HEK293 (cell line): ENCODE data around the gene TDRD10.

Source experiments
- CTCF ChIA-PET: fragments of 350-600 bp; formaldehyde crosslinking; extraction: SDS; loops from one replicate; lab custom pipeline; 2021; ENCODE audit warnings: antibody characterized with exemption; lab: Yijun Ruan, JAX
- POLR2A ChIA-PET: fragments of 300-600 bp; formaldehyde crosslinking; extraction: SDS; loops from one replicate; lab custom pipeline; 2020; ENCODE audit warnings: antibody characterized with exemption, inconsistent platforms; lab: Yijun Ruan, JAX
- H3K27ac ChIP-seq: fragments of 200-500 bp; sonication (Bioruptor generic); 2 replicates; pipeline ENCODE4 v1.5.1; 2014; ENCODE audit warnings: low read depth, low read length, control low read depth, inconsistent platforms; ENCODE audit errors: extremely low read depth
- H3K36me3 ChIP-seq, 2 experiments: fragments of 200-500 bp in 1 of 2; sonication (Bioruptor generic) in 1 of 2; 1 replicate in 1 of 2; 2 replicates in 1 of 2; pipeline ENCODE4 v1.5.1; 2014 to 2017; ENCODE audit warnings: inconsistent platforms in 2 of 2, low read length in 2 of 2; ENCODE audit not compliant: control insufficient read depth in 2 of 2, insufficient read depth in 1 of 2
- H3K4me1 ChIP-seq: fragments of 200-500 bp; sonication (Bioruptor generic); 2 replicates; pipeline ENCODE4 v1.5.1; 2014; ENCODE audit warnings: mild to moderate bottlenecking, low read length, inconsistent platforms; ENCODE audit not compliant: control insufficient read depth, insufficient read depth
- H3K4me3 ChIP-seq: 2 replicates; pipeline ENCODE4 v1.5.1; 2011; ENCODE audit warnings: low read depth, mild to moderate bottlenecking, control low read depth, low read length, moderate library complexity
- H3K9me3 ChIP-seq: fragments of 200-500 bp; sonication (Bioruptor generic); 2 replicates; pipeline ENCODE4 v1.5.1; 2014; ENCODE audit warnings: low read depth, low read length, inconsistent platforms; ENCODE audit not compliant: control insufficient read depth, insufficient read depth
- CTCF ChIP-seq: fragments of 450-650 bp; formaldehyde crosslinking; IDR thresholded peaks from 2 replicates; pipeline ENCODE4 v1.5.1; 2016; ENCODE audit warnings: missing biosample characterization, missing genetic modification characterization
- FEZF1 ChIP-seq: fragments of 450-650 bp; formaldehyde crosslinking; IDR thresholded peaks from 2 replicates; pipeline ENCODE4 v1.5.1; 2016; ENCODE audit warnings: missing biosample characterization, missing genetic modification characterization
- KLF16 ChIP-seq: fragments of 450-650 bp; formaldehyde crosslinking; IDR thresholded peaks from 2 replicates; pipeline ENCODE4 v1.5.1; 2017; ENCODE audit warnings: missing biosample characterization, missing genetic modification characterization
- MEIS1 ChIP-seq: sonication (generic); formaldehyde crosslinking; IDR thresholded peaks from 2 replicates; pipeline ENCODE4 v1.8.1; 2022; ENCODE audit warnings: missing genetic modification reagents, mild to moderate bottlenecking, borderline replicate concordance
- SCRT2 ChIP-seq: fragments of 450-650 bp; formaldehyde crosslinking; IDR thresholded peaks from 2 replicates; pipeline ENCODE4 v1.5.1; 2016; ENCODE audit warnings: missing biosample characterization, missing genetic modification characterization
- TCF7L2 ChIP-seq: IDR thresholded peaks from 2 replicates; pipeline ENCODE4 v1.6.1; 2011; ENCODE audit warnings: low read depth, mild to moderate bottlenecking, inconsistent platforms, low read length, moderate library complexity, borderline replicate concordance
- TRIM28 ChIP-seq: IDR thresholded peaks from 2 replicates; pipeline ENCODE4 v1.6.1; 2011; ENCODE audit warnings: low read length, control low read depth, borderline replicate concordance
- ZEB2 ChIP-seq: fragments of 450-650 bp; formaldehyde crosslinking; IDR thresholded peaks from 2 replicates; pipeline ENCODE4 v1.5.1; 2016; ENCODE audit warnings: missing biosample characterization, missing genetic modification characterization
- ZNF138 ChIP-seq: fragments of 450-650 bp; formaldehyde crosslinking; IDR thresholded peaks from 2 replicates; pipeline ENCODE4 v1.5.1; 2016; ENCODE audit warnings: missing biosample characterization, missing genetic modification characterization, borderline replicate concordance
- ZNF16 ChIP-seq: fragments of 450-650 bp; formaldehyde crosslinking; IDR thresholded peaks from 2 replicates; pipeline ENCODE4 v1.5.1; 2016; ENCODE audit warnings: low read depth, missing biosample characterization, missing genetic modification characterization
- ZNF274 ChIP-seq, 2 experiments: fragments of 200-500 bp in 1 of 2; fragments of 450-650 bp in 1 of 2; sonication (Bioruptor generic) in 1 of 2; formaldehyde crosslinking in 1 of 2; IDR thresholded peaks; 2 replicates each; pipeline versions ENCODE4 v1.5.1 to v1.6.1; 2014 to 2016; ENCODE audit warnings: borderline replicate concordance in 1 of 2, inconsistent platforms in 1 of 2, low read length in 1 of 2, missing biosample characterization in 1 of 2, missing genetic modification characterization in 1 of 2
- ZNF341 ChIP-seq: fragments of 450-650 bp; formaldehyde crosslinking; IDR thresholded peaks from 2 replicates; pipeline ENCODE4; 2016; ENCODE audit warnings: low read depth, missing biosample characterization, missing genetic modification characterization
- ZNF354C ChIP-seq: fragments of 450-650 bp; formaldehyde crosslinking; IDR thresholded peaks from 2 replicates; pipeline ENCODE4 v1.5.1; 2016; ENCODE audit warnings: missing biosample characterization, missing genetic modification characterization, low read depth, borderline replicate concordance
- ZNF394 ChIP-seq: fragments of 450-650 bp; formaldehyde crosslinking; IDR thresholded peaks from 2 replicates; pipeline ENCODE4 v1.5.1; 2016; ENCODE audit warnings: missing biosample characterization, missing genetic modification characterization, mild to moderate bottlenecking, moderate library complexity, borderline replicate concordance
- ZNF404 ChIP-seq: fragments of 450-650 bp; formaldehyde crosslinking; IDR thresholded peaks from 2 replicates; pipeline ENCODE4 v1.5.1; 2017; ENCODE audit warnings: missing biosample characterization, missing genetic modification characterization
- ZNF433 ChIP-seq: fragments of 450-650 bp; formaldehyde crosslinking; IDR thresholded peaks from 2 replicates; pipeline ENCODE4 v1.5.1; 2016; ENCODE audit warnings: missing biosample characterization, missing genetic modification characterization, low read depth
- ZNF473 ChIP-seq: fragments of 450-650 bp; formaldehyde crosslinking; IDR thresholded peaks from 2 replicates; pipeline ENCODE4 v1.5.1; 2017; ENCODE audit warnings: missing biosample characterization, missing genetic modification characterization
- ZNF514 ChIP-seq: fragments of 450-650 bp; formaldehyde crosslinking; IDR thresholded peaks from 2 replicates; pipeline ENCODE4 v1.5.1; 2016; ENCODE audit warnings: missing biosample characterization, missing genetic modification characterization
- ZNF548 ChIP-seq: fragments of 450-650 bp; formaldehyde crosslinking; IDR thresholded peaks from 2 replicates; pipeline ENCODE4 v1.5.1; 2016; ENCODE audit warnings: missing biosample characterization, missing genetic modification characterization
- ZNF555 ChIP-seq: fragments of 450-650 bp; formaldehyde crosslinking; conservative IDR thresholded peaks from 2 replicates; pipeline ENCODE4 v1.5.1; 2017; ENCODE audit warnings: missing biosample characterization, mild to moderate bottlenecking, missing genetic modification characterization, inconsistent platforms
- ZNF585B ChIP-seq: fragments of 450-650 bp; formaldehyde crosslinking; IDR thresholded peaks from 2 replicates; pipeline ENCODE4 v1.5.1; 2016; ENCODE audit warnings: missing biosample characterization, missing genetic modification characterization
- ZNF664 ChIP-seq: fragments of 450-650 bp; formaldehyde crosslinking; IDR thresholded peaks from 2 replicates; pipeline ENCODE4 v1.5.1; 2016; ENCODE audit warnings: missing biosample characterization, missing genetic modification characterization
- ZNF701 ChIP-seq: fragments of 450-650 bp; formaldehyde crosslinking; IDR thresholded peaks from 2 replicates; pipeline ENCODE4 v1.5.1; 2016; ENCODE audit warnings: missing biosample characterization, missing genetic modification characterization
- ZNF768 ChIP-seq: fragments of 450-650 bp; formaldehyde crosslinking; IDR thresholded peaks from 2 replicates; pipeline ENCODE4 v1.5.1; 2018; ENCODE audit warnings: missing biosample characterization, mild to moderate bottlenecking, missing genetic modification characterization
- ZNF830 ChIP-seq: fragments of 450-650 bp; IDR thresholded peaks from 2 replicates; pipeline ENCODE4 v1.5.0; 2018; ENCODE audit warnings: missing biosample characterization, missing genetic modification characterization, low read depth, mild to moderate bottlenecking, moderate library complexity
- ZNF843 ChIP-seq: fragments of 450-650 bp; formaldehyde crosslinking; IDR thresholded peaks from 2 replicates; pipeline ENCODE4 v1.5.1; 2016; ENCODE audit warnings: missing biosample characterization, missing genetic modification characterization
- ZSCAN16 ChIP-seq: fragments of 450-650 bp; formaldehyde crosslinking; IDR thresholded peaks from 2 replicates; pipeline ENCODE4 v1.5.1; 2016; ENCODE audit warnings: missing biosample characterization, missing genetic modification characterization
- TF ChIP-seq, protein P1 (sequence below): fragments of 450-650 bp; IDR thresholded peaks from 2 replicates; pipeline ENCODE4 v1.5.1; 2018; ENCODE audit warnings: missing biosample characterization, mild to moderate bottlenecking, missing genetic modification characterization

The TDRD10 gene

GRCh38 chr1:154468535-154469250, 33.3 kb upstream of the TDRD10 start:
- H3K36me3 ChIP-seq, result no peaks in the 10 kb centered on the region
- H3K4me1 ChIP-seq, result no peaks in the 10 kb centered on the region
- POLR2A ChIA-PET, result interaction anchor here (0.6 kb wide), 1 partner anchor 491 kb away, joined by 5 read pairs; no protein-coding TSS in a partner anchor
- no peaks in the 10 kb centered on the region for H3K9me3 ChIP-seq
- H3K27ac ChIP-seq, result no peak overlapping the region
- no peak overlapping the region for H3K4me3 ChIP-seq
- CTCF ChIA-PET, result interaction anchor here (0.5 to 1.7 kb wide), 3 partner anchors 60 to 134 kb away, joined by 3 to 6 read pairs (median 4); no protein-coding TSS in a partner anchor
- TF ChIP-seq ZNF16 (tag by site-specific recombination), result no peak
- no peak for TF ChIP-seq ZNF341 (tag by site-specific recombination)
- TF ChIP-seq TRIM28, result no peak
- TF ChIP-seq ZNF433 (tag by site-specific recombination), result no peak
- no peak for TF ChIP-seq ZNF555 (tag by site-specific recombination)
- TF ChIP-seq KLF16 (tag by site-specific recombination), result no peak
- TF ChIP-seq MEIS1 (CRISPR knock-in tag), result no peak
- TF ChIP-seq ZSCAN16 (tag by site-specific recombination), result no peak
- no peak for TF ChIP-seq TCF7L2
- no peak for TF ChIP-seq ZNF701
- TF ChIP-seq ZNF768 (tag by site-specific recombination), result no peak
- no peak for TF ChIP-seq ZEB2 (tag by site-specific recombination)
- no peak for TF ChIP-seq ZNF404

DNA sequence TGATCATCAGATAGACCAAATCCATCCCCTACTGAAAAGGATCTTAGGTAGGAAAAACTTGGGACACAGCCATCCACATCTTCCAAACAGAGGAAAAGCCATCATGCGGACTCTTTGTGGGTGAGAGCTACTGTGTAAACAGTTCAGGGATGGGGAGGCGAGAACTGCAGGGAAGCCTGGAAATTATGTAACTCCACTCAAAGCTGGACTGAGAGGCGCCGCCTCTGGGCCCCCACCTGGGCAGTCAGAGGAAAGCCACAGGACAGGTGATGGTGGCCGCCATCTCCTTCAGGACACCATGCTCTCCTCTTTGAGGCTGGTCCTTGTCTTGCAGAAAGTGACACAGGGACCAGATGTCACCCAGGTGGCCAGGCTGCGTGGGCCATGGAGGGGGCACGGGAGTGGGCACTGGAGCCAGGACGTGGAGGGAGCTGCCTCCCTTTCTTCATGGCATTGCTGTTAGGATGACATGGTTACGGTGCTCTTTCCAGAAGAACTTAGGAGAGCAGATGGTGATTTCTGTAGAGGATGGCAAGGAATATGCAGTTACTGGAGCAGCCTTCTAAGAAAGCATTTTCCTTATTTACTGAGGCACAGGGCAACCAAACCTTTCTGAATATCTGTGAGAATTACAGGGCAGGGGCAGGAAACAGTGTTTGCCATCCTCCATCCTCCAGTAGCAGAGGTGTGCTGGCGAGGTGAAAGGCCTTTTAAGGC, 32.0 kb upstream of the TDRD10 start:
- no peaks in the 10 kb centered on the region for H3K9me3 ChIP-seq
- TF ChIP-seq ZNF354C (tag by site-specific recombination), result no peak
- no peak for TF ChIP-seq ZNF843 (tag by site-specific recombination)
- TF ChIP-seq ZNF394 (tag by site-specific recombination), result no peak
- no peak for TF ChIP-seq ZNF138
- no peak for TF ChIP-seq SCRT2 (tag by site-specific recombination)
- TF ChIP-seq ZSCAN16 (tag by site-specific recombination), result no peak
- no peak for TF ChIP-seq FEZF1 (tag by site-specific recombination)
- TF ChIP-seq CTCF (tag by site-specific recombination), result no peak
- no peak for TF ChIP-seq ZNF585B
- TF ChIP-seq ZNF274 (IDR thresholded peaks at IDR 0.05; ENCODE audit: low read length), result no peak
- no peak for TF ChIP-seq ZNF274 (tag by site-specific recombination; IDR thresholded peaks at IDR 0.05; ENCODE audit: borderline replicate concordance)
- no peak for TF ChIP-seq ZNF473
- TF ChIP-seq ZNF830 (tag by site-specific recombination), result no peak
- no peak for TF ChIP-seq ZNF514
- TF ChIP-seq, protein P1, sequence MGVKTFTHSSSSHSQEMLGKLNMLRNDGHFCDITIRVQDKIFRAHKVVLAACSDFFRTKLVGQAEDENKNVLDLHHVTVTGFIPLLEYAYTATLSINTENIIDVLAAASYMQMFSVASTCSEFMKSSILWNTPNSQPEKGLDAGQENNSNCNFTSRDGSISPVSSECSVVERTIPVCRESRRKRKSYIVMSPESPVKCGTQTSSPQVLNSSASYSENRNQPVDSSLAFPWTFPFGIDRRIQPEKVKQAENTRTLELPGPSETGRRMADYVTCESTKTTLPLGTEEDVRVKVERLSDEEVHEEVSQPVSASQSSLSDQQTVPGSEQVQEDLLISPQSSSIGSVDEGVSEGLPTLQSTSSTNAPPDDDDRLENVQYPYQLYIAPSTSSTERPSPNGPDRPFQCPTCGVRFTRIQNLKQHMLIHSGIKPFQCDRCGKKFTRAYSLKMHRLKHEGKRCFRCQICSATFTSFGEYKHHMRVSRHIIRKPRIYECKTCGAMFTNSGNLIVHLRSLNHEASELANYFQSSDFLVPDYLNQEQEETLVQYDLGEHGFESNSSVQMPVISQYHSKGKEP, result no peak
- TF ChIP-seq ZNF548, result no peak
- TF ChIP-seq ZNF664 (tag by site-specific recombination), result no peak
- TF ChIP-seq, all 188 proteins: peak for 0
- Histone ChIP-seq H3K36me3 (no peaks in the 10 kb centered on the region), H3K4me1 (no peaks in the 10 kb centered on the region), H3K27ac (no peak overlapping the region), H3K4me3 (no peak overlapping the region)
- ChIA-PET CTCF (interaction anchor here (0.7 kb wide), 1 partner anchor 61 kb away, joined by 4 read pairs; no protein-coding TSS in a partner anchor), POLR2A (no interaction called here)
